GM12875 (cell line): Measurements from ENCODE around the gene CD63.

Experiments used
- H3K4me3 ChIP-seq: one replicate; pipeline ENCODE4 v1.5.1; 2011; ENCODE audit warnings: low read depth, low read length, control low read depth
- CTCF ChIP-seq: IDR thresholded peaks from 2 replicates; pipeline ENCODE4 v1.5.1; 2011; ENCODE audit warnings: low read depth, mild to moderate bottlenecking, control low read depth, inconsistent platforms, low read length, moderate library complexity, borderline replicate concordance; ENCODE audit not compliant: insufficient read depth

The CD63 gene

GRCh38 chr12:55738123-55739024, 9.6 kb upstream of the CD63 start:
- peak overlapping the region; percentile 45 for H3K4me3 ChIP-seq
- peak; percentile 49; the same call in 1 of the 2 replicates for TF ChIP-seq CTCF

GRCh38 chr12:55737581-55738122, 8.8 kb upstream of the CD63 start:
- peak overlapping the region; percentile 45 for H3K4me3 ChIP-seq
- no peak for TF ChIP-seq CTCF

GRCh38 chr12:55736780-55737580, 8.2 kb upstream of the CD63 start:
- no peak overlapping the region for H3K4me3 ChIP-seq

GRCh38 chr12:55736076-55736475, 7.3 kb upstream of the CD63 start:
- no peak for TF ChIP-seq CTCF

More at GRCh38 chr12:55736780-55737580, 8.2 kb upstream of the CD63 start:
- TF ChIP-seq CTCF: peak; percentile 83

GRCh38 chr12:55734595-55734994, 5.8 kb upstream of the CD63 start:
- TF ChIP-seq CTCF: no peak
- H3K4me3 ChIP-seq: no peak overlapping the region

More at GRCh38 chr12:55736076-55736475, 7.3 kb upstream of the CD63 start:
- no peak overlapping the region for H3K4me3 ChIP-seq

- no peak overlapping the region for H3K4me3 ChIP-seq
- no peak for TF ChIP-seq CTCF
Observed at GRCh38 chr12:55733858-55734257, 5.0 kb upstream of the CD63 start.
